K562 (cell line): Measurements from ENCODE around the gene CNNM4. TPM values are rescaled to one million over a fixed set of nuclear protein-coding genes. Genes with fewer than 3 reads are reported as not detected.

ENCODE experiments used
- CAMTA2 ChIP-seq: fragments of 250-450 bp; sonication (Bioruptor Pico); conservative IDR thresholded peaks from 2 replicates; pipeline ENCODE4 v1.5.1; 2022
- CEBPZ ChIP-seq: fragments of 150-350 bp; IDR thresholded peaks from 2 replicates; pipeline ENCODE4 v1.6.1; 2014; ENCODE audit warnings: low read depth, mild to moderate bottlenecking, low read length, borderline replicate concordance
- CHD7 ChIP-seq: fragments of 200-600 bp; sonication (generic); IDR thresholded peaks from one replicate; pipeline ENCODE4 v1.6.1; 2012; ENCODE audit warnings: mild to moderate bottlenecking, low read depth, low read length, inconsistent platforms
- HMG20A ChIP-seq: fragments of 450-650 bp; formaldehyde crosslinking; conservative IDR thresholded peaks from 2 replicates; pipeline ENCODE4 v1.4.0; 2020; ENCODE audit warnings: mild to moderate bottlenecking, mixed read lengths
- polyA plus RNA-seq, 8 experiments: library from polyadenylated mRNA; depleted of rRNA in 4 of 8; stranded (reverse) in 5 of 8; unstranded in 3 of 8; fragments of >200 nt; fragmentation: Nextera tagmentation in 2 of 8; fragmentation: Illumina TruSeq in 1 of 8; extraction: Ambion mirVana in 2 of 8; extraction: Trizol in 1 of 8; gene quantifications; 2 replicates each; pipeline versions ENCODE4 v1.2.1 to v1.2.3, GENCODE V29; 2011 to 2014; ENCODE audit warnings: inconsistent platforms in 1 of 8, missing spikeins in 1 of 8
- total RNA-seq, 7 experiments: library from RNA; depleted of rRNA in 6 of 7; stranded (reverse); fragments of >200 nt in 6 of 7; fragmentation: Illumina TruSeq in 2 of 7; extraction: Trizol in 2 of 7; gene quantifications; 2 replicates each; pipeline versions ENCODE4 v1.2.1 to v1.2.3, GENCODE V29; 2011 to 2021; ENCODE audit warnings: low replicate concordance in 1 of 7

Gene CNNM4
- total and polyA plus RNA-seq, 9 of the 15 experiments (the other 6 are each of a cell fraction or from before 2014, with no cell fraction given), result 0.96 to 6.3 (median 2.8) TPM

GRCh38 chr2:96819128-96819875, 58.6 kb downstream of the CNNM4 start (continued):
- TF ChIP-seq CHD7 (no peak), HMG20A (CRISPR knock-in tag) (no peak), CEBPZ (no peak), CAMTA2 (no peak)
